Measurements from ENCODE around the gene RNF141.

GRCh38 chr11:10542776-10543175 lies 1.8 kb upstream of the RNF141 start:
- TF ChIP-seq EZH2 (IDR thresholded peaks at IDR 0.05; ENCODE audit: insufficient read depth, poor library complexity, severe bottlenecking) (no peak), EZH2phosphoT487 (IDR thresholded peaks at IDR 0.05; ENCODE audit: insufficient read depth, low read depth) (no peak)

All from GM23248 (cell line).